H9 (cell line): ENCODE measurements around the gene TMEM176A. TPM values are rescaled to one million over a fixed set of nuclear protein-coding genes. Genes with fewer than 3 reads are reported as not detected.

Experiments used
- DNase-seq: peaks from one replicate; pipeline ENCODE4 v3.0.0-alpha.2; 2017
- H2AFZ ChIP-seq: one replicate; pipeline ENCODE4 v1.6.1; 2013; ENCODE audit warnings: mild to moderate bottlenecking, low read length, control low read depth, moderate library complexity
- H2AK5ac ChIP-seq: 2 replicates; pipeline ENCODE4 v1.6.1; 2013; ENCODE audit warnings: low read length, control low read depth, mixed read lengths; ENCODE audit not compliant: insufficient read length
- H2BK120ac ChIP-seq: one replicate; pipeline ENCODE4 v1.6.1; 2013; ENCODE audit warnings: low read depth, mild to moderate bottlenecking, low read length, control low read depth, inconsistent platforms; ENCODE audit not compliant: poor library complexity, severe bottlenecking
- H2BK12ac ChIP-seq: 2 replicates; pipeline ENCODE4 v1.6.1; 2013; ENCODE audit warnings: low read length, control low read depth, mixed read lengths, low read depth; ENCODE audit not compliant: insufficient read length
- H2BK15ac ChIP-seq: 2 replicates; pipeline ENCODE4 v1.6.1; 2013; ENCODE audit warnings: low read depth, low read length, control low read depth
- H2BK20ac ChIP-seq: one replicate; pipeline ENCODE4 v1.6.1; 2013; ENCODE audit warnings: low read depth, mild to moderate bottlenecking, low read length, control low read depth, inconsistent platforms; ENCODE audit not compliant: poor library complexity, severe bottlenecking
- H2BK5ac ChIP-seq: 2 replicates; pipeline ENCODE4 v1.6.1; 2013; ENCODE audit warnings: low read length, control low read depth, mixed read lengths; ENCODE audit not compliant: insufficient read length
- H3K14ac ChIP-seq: 2 replicates; pipeline ENCODE4 v1.6.1; 2013; ENCODE audit warnings: low read length, control low read depth; ENCODE audit not compliant: insufficient read depth
- H3K18ac ChIP-seq: 2 replicates; pipeline ENCODE4 v1.6.1; 2013; ENCODE audit warnings: low read depth, mild to moderate bottlenecking, mixed read lengths, low read length, control low read depth; ENCODE audit not compliant: insufficient read length
- H3K23ac ChIP-seq: 2 replicates; pipeline ENCODE4 v1.6.1; 2013; ENCODE audit warnings: low read length, control low read depth, mixed read lengths, low read depth; ENCODE audit not compliant: insufficient read length
- H3K23me2 ChIP-seq: 2 replicates; pipeline ENCODE4 v1.6.1; 2013; ENCODE audit warnings: low read depth, mild to moderate bottlenecking, mixed read lengths, low read length, control low read depth; ENCODE audit not compliant: insufficient read length, poor library complexity, severe bottlenecking
- H3K27ac ChIP-seq: 2 replicates; pipeline ENCODE4 v1.5.1; 2013; ENCODE audit warnings: low read length, control low read depth, mixed read lengths, low read depth; ENCODE audit not compliant: insufficient read length
- H3K27me3 ChIP-seq: 2 replicates; pipeline ENCODE4 v1.6.1; 2013; ENCODE audit warnings: low read length, control low read depth, inconsistent platforms; ENCODE audit not compliant: insufficient read depth
- H3K4ac ChIP-seq: 2 replicates; pipeline ENCODE4 v1.6.1; 2013; ENCODE audit warnings: low read depth, mild to moderate bottlenecking, control low read depth, inconsistent platforms, low read length, moderate library complexity
- H3K4me1 ChIP-seq: 2 replicates; pipeline ENCODE4 v1.6.1; 2013; ENCODE audit warnings: low read length, control low read depth, inconsistent platforms; ENCODE audit not compliant: insufficient read depth
- H3K4me2 ChIP-seq: 2 replicates; pipeline ENCODE4 v1.6.1; 2013; ENCODE audit warnings: low read length, control low read depth, mixed read lengths; ENCODE audit not compliant: insufficient read length, insufficient read depth
- H3K56ac ChIP-seq: 2 replicates; pipeline ENCODE4 v1.6.1; 2013; ENCODE audit warnings: low read depth, mild to moderate bottlenecking, mixed read lengths, low read length, control low read depth; ENCODE audit not compliant: insufficient read length
- H3K79me1 ChIP-seq: 2 replicates; pipeline ENCODE4 v1.6.1; 2013; ENCODE audit warnings: low read depth, mild to moderate bottlenecking, moderate library complexity, low read length, control low read depth, inconsistent platforms; ENCODE audit not compliant: insufficient read depth, poor library complexity, severe bottlenecking
- H3K79me2 ChIP-seq: 2 replicates; pipeline ENCODE4 v1.6.1; 2013; ENCODE audit warnings: low read length, control low read depth, inconsistent platforms; ENCODE audit not compliant: insufficient read depth
- H3K9ac ChIP-seq: 2 replicates; pipeline ENCODE4 v1.6.1; 2013; ENCODE audit warnings: low read length, control low read depth, mixed read lengths; ENCODE audit not compliant: insufficient read length; ENCODE audit errors: extremely low read depth
- H3K9me3 ChIP-seq: one replicate; pipeline ENCODE4 v1.6.1; 2013; ENCODE audit warnings: low read depth, low read length, inconsistent platforms; ENCODE audit not compliant: control insufficient read depth
- H3T11ph ChIP-seq: one replicate; pipeline ENCODE4 v1.6.1; 2013; ENCODE audit warnings: mild to moderate bottlenecking, low read length, control low read depth, inconsistent platforms
- H4K20me1 ChIP-seq: one replicate; pipeline ENCODE4 v1.6.1; 2013; ENCODE audit not compliant: control insufficient read depth, insufficient read length, insufficient read depth
- H4K5ac ChIP-seq: 2 replicates; pipeline ENCODE4 v1.6.1; 2013; ENCODE audit warnings: low read depth, mild to moderate bottlenecking, mixed read lengths, low read length, control low read depth; ENCODE audit not compliant: insufficient read length
- H4K8ac ChIP-seq: replicated peaks from 2 replicates; pipeline ENCODE4 v1.6.1; 2013; ENCODE audit warnings: low read length, control low read depth, mixed read lengths, low read depth; ENCODE audit not compliant: insufficient read length
- H4K91ac ChIP-seq: 2 replicates; pipeline ENCODE4 v1.6.1; 2013; ENCODE audit warnings: low read depth, mild to moderate bottlenecking, moderate library complexity, mixed read lengths, low read length, control low read depth; ENCODE audit not compliant: insufficient read length
- H3K27ac Mint-ChIP-seq, 3 experiments: 2 replicates in 2 of 3; 3 replicates in 1 of 3; pipeline ENCODE4 v1.8.0; 2020 to 2021; ENCODE audit warnings: mixed read lengths in 3 of 3, mild to moderate bottlenecking in 1 of 3, moderate library complexity in 1 of 3
- H3K27me3 Mint-ChIP-seq: 2 replicates; pipeline ENCODE4 v1.8.0; 2021; ENCODE audit warnings: low read depth, mild to moderate bottlenecking, moderate library complexity, mixed read lengths
- H3K36me3 Mint-ChIP-seq, 3 experiments: 2 replicates in 2 of 3; 3 replicates in 1 of 3; pipeline ENCODE4 v1.8.0; 2020 to 2021; ENCODE audit warnings: low read depth in 3 of 3, mixed read lengths in 3 of 3; ENCODE audit not compliant: insufficient read depth in 1 of 3
- H3K4me1 Mint-ChIP-seq, 2 experiments: 2 replicates each; pipeline ENCODE4 v1.8.0; 2020; ENCODE audit warnings: mixed read lengths in 2 of 2
- H3K4me3 Mint-ChIP-seq, 2 experiments: 2 replicates in 1 of 2; 3 replicates in 1 of 2; pipeline ENCODE4 v1.8.0; 2020 to 2021; ENCODE audit warnings: mild to moderate bottlenecking in 2 of 2, mixed read lengths in 2 of 2, moderate library complexity in 1 of 2
- H3K9me3 Mint-ChIP-seq, 2 experiments: 2 replicates in 1 of 2; 3 replicates in 1 of 2; pipeline ENCODE4 v1.8.0; 2020; ENCODE audit warnings: mild to moderate bottlenecking in 2 of 2, mixed read lengths in 2 of 2, moderate library complexity in 1 of 2
- CTCF ChIP-seq: fragments of 200-600 bp; sonication (generic); conservative IDR thresholded peaks from 3 replicates; pipeline ENCODE4 v1.8.0; 2021; ENCODE audit warnings: antibody characterized with exemption, mild to moderate bottlenecking
- WGBS: extraction: QIAGEN DNeasy Blood & Tissue Kit; methylation state at CpG from one replicate; pipeline ENCODE4 v1.1.7; 2013; ENCODE audit warnings: missing lambda C conversion rate, low lambda C conversion rate, mixed read lengths; ENCODE audit not compliant: insufficient read length; ENCODE audit errors: extremely low coverage; 5-methylcytosine and 5-hydroxymethylcytosine counted together
- long read RNA-seq: library from polyadenylated mRNA; unstranded; transcript quantifications from one replicate; pipeline ENCODE4 v2.0.0, GENCODE V29; 2020
- total RNA-seq: library from RNA; stranded (reverse); gene quantifications from 2 replicates; pipeline ENCODE4 v1.2.1, GENCODE V29; 2021

Gene TMEM176A
- not detected in 2 replicates for total RNA-seq
- long read RNA-seq = 0 reads

- H3K36me3 Mint-ChIP-seq = peaks cover 0 to 6% (median 4%) of the 10 kb centered on the region in 3 experiments; a peak in 3 of 7 replicates
- Histone ChIP-seq H2AK5ac (no peak within 1 kb of the TSS), H3K27me3 (peaks cover 35% of the 10 kb centered on the region), H4K20me1 (no peaks in the 10 kb centered on the region), H3K14ac (no peak within 1 kb of the TSS), H3K27ac (no peak within 1 kb of the TSS), H4K91ac (no peak within 1 kb of the TSS), H3T11ph (no peak within 1 kb of the TSS), H4K5ac (no peak within 1 kb of the TSS), H3K9me3 (no peaks in the 10 kb centered on the region), H3K23me2 (peaks cover 8% of the 10 kb centered on the region), H3K23ac (no peak within 1 kb of the TSS), H3K79me1 (no peaks in the 10 kb centered on the region), H3K4ac (no peak within 1 kb of the TSS), H2BK5ac (no peak within 1 kb of the TSS), H3K4me2 (peak within 1 kb of the TSS; percentile 62), H2BK20ac (no peak within 1 kb of the TSS), H2BK12ac (no peak within 1 kb of the TSS), H2BK15ac (no peak within 1 kb of the TSS), H4K8ac (no peak within 1 kb of the TSS), H3K56ac (no peak within 1 kb of the TSS), H3K9ac (no peak within 1 kb of the TSS), H3K18ac (no peak within 1 kb of the TSS), H3K79me2 (no peaks in the 10 kb centered on the region), H3K4me1 (no peaks in the 10 kb centered on the region), H2AFZ (no peak within 1 kb of the TSS), H2BK120ac (no peak within 1 kb of the TSS)
- peaks cover 0 to 17% of the 10 kb centered on the region in 2 experiments; a peak in 2 of 4 replicates for H3K4me1 Mint-ChIP-seq
- H3K4me3 Mint-ChIP-seq = peak within 1 kb of the TSS; percentile 44 to 76
- no peak for DNase-seq
- H3K27me3 Mint-ChIP-seq = peaks cover 77% of the 10 kb centered on the region
- H3K27ac Mint-ChIP-seq = no peak within 1 kb of the TSS
- H3K9me3 Mint-ChIP-seq = peaks cover 6 to 13% of the 10 kb centered on the region in 2 experiments; a peak in 4 of 5 replicates
- TF ChIP-seq CTCF = no peak
- WGBS = no CpG with 5 or more reads among the region's 54 CpGs
Measured at GRCh38 chr7:150800581-150801241, at the start of gene TMEM176A. Gene TMEM176A, plus strand, starts transcription at chr7:150800769. Its CDS starts 782 bp downstream, at chr7:150801551.
